Measurements from ENCODE around the gene PERM1.
"Not testable (repeated sequence)": the region's sequence is repeated elsewhere in the genome, so short reads cannot be mapped to it uniquely, and the experiment has no call there.

PERM1 gene

GRCh38 chr1:980137-980571, 1.7 kb downstream of the PERM1 start:
- in situ Hi-C loops (cut with MboI; ENCODE audit: low pct_unique_long_range_greater_than_20kb, low sequenced_read_pairs, unreplicated experiment), result no loop called here
- no peak for TF ChIP-seq CTCF (IDR thresholded peaks at IDR 0.05; ENCODE audit: extremely low read depth, insufficient read depth, missing control alignments)

GRCh38 chr1:979744-980072, 2.2 kb downstream of the PERM1 start:
- no peak for DNase-seq (ENCODE audit: low spot score)
- TF ChIP-seq CTCF (IDR thresholded peaks at IDR 0.05; ENCODE audit: extremely low read depth, insufficient read depth, missing control alignments), result no peak
- in situ Hi-C loops (cut with MboI; ENCODE audit: low pct_unique_long_range_greater_than_20kb, low sequenced_read_pairs, unreplicated experiment), result loop anchor here (10.0 kb wide), 1 partner anchor 85 kb away; no protein-coding TSS in a partner anchor

More at GRCh38 chr1:980137-980571, 1.7 kb downstream of the PERM1 start:
- no peak for DNase-seq (ENCODE audit: low spot score)

GRCh38 chr1:978835-979743, 2.8 kb downstream of the PERM1 start:
- DNase-seq (ENCODE audit: low spot score), result no peak
- no peak for TF ChIP-seq CTCF (IDR thresholded peaks at IDR 0.05; ENCODE audit: extremely low read depth, insufficient read depth, missing control alignments)
- in situ Hi-C loops (cut with MboI; ENCODE audit: low pct_unique_long_range_greater_than_20kb, low sequenced_read_pairs, unreplicated experiment), result loop anchor here (10.0 kb wide), 1 partner anchor 84 kb away; no protein-coding TSS in a partner anchor

- in situ Hi-C loops (cut with MboI; ENCODE audit: low pct_unique_long_range_greater_than_20kb, low sequenced_read_pairs, unreplicated experiment), result loop anchor here (10.0 kb wide), 1 partner anchor 83 kb away; no protein-coding TSS in a partner anchor
- DNase-seq (ENCODE audit: low spot score), result no peak
- TF ChIP-seq CTCF (IDR thresholded peaks at IDR 0.05; ENCODE audit: extremely low read depth, insufficient read depth, missing control alignments), result no peak
Measured at GRCh38 chr1:978069-978834, 3.6 kb downstream of the PERM1 start.

- in situ Hi-C loops (cut with MboI; ENCODE audit: low pct_unique_long_range_greater_than_20kb, low sequenced_read_pairs, unreplicated experiment), result loop anchor here (10.0 kb wide), 1 partner anchor 82 kb away; no protein-coding TSS in a partner anchor
- not testable (repeated sequence) for DNase-seq (ENCODE audit: low spot score)
Measured at GRCh38 chr1:976791-977190, 5.1 kb downstream of the PERM1 start.

- TF ChIP-seq CTCF (IDR thresholded peaks at IDR 0.05; ENCODE audit: extremely low read depth, insufficient read depth, missing control alignments), result peak; percentile 87
- DNase-seq (ENCODE audit: low spot score), result peak; percentile 93
- in situ Hi-C loops (cut with MboI; ENCODE audit: low pct_unique_long_range_greater_than_20kb, low sequenced_read_pairs, unreplicated experiment), result loop anchor here (10.0 kb wide), 1 partner anchor 81 kb away; no protein-coding TSS in a partner anchor
Measured at GRCh38 chr1:975896-976683, 5.8 kb downstream of the PERM1 start.

Measured in GM13977 (cell line).